ENCODE measurements around the gene IRX3.

IRX3 gene

DNA sequence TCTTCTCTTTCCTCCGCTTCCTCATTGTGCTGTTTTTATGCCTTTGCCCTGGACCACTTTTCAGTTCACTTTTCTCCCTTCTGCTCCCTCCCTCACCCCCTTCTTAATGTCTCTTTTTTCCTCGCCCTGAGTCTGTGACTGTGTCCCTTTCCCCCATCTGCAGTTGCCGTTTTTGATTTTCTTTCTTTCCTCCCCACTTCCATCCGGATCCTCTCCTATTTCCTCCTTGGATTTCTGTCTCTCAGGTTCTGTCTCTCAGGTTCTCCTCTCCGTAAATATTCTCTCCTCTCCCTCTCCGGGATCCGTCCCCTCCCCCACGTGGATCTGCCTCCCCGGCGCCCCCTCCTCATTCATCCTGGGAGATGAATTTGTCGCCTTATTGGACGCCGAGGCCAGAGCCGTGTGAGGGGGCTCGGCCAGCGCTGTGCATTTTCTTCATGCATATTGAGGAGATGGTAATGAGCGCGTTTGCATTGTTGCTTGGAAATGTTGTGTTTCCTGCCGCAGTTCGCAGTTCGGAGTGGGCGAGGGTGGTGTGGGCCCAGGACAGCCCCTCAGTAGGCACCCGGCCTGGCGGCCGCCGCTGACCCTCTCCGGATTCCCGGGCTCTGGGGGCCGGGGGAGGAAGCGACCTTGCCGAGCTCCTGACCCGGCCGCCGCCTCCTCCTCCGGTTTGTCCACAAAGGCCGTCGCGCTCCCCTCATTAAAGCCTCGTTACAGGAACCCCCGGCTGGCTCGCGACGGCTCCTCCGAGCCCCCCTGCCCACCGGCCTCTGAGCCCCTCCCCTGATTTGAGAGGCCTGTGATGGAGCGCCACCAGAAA, 4.5 kb upstream of the IRX3 start:
- DNase-seq, result no peak

GRCh38 chr16:54289945-54290832, 3.6 kb upstream of the IRX3 start:
- no peak for DNase-seq

DNA sequence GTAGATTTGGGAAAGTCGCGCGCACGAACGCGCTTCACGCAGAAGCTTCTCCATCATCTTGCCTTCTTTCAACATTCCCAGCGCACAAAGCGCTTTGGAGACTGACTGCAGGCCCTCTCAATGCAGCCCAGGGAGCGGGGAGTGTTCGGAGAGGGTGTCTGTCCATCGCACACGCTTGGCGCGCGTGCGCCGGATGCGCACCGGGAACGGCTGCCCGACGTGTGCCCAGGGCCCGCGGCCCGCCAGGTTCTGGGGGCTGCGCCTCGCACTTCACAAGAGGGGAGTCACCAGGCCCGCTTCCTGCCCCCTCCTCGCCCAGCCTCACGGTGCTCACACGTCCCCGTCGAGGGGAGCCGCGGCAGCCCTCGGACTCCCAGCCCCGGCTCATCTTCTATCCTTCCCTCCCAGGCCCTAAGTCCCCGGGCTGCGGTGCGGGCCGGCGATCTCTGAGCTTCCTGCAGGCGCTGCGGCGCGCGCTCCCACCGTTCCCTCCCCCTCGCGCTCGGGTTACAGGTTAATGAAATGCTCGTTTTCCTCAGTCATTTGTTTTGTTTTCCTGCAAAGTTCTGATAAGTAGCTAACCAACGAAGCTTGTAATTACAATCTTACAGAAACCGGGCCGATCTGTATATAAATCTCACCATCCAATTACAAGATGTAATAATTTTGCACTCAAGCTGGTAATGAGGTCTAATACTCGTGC, 2.8 kb upstream of the IRX3 start:
- peak; percentile 15 for DNase-seq

GRCh38 chr16:54288835-54289241, 2.3 kb upstream of the IRX3 start:
- no peak for DNase-seq

GRCh38 chr16:54288030-54288834, 1.6 kb upstream of the IRX3 start:
- DNase-seq, result no peak

DNA sequence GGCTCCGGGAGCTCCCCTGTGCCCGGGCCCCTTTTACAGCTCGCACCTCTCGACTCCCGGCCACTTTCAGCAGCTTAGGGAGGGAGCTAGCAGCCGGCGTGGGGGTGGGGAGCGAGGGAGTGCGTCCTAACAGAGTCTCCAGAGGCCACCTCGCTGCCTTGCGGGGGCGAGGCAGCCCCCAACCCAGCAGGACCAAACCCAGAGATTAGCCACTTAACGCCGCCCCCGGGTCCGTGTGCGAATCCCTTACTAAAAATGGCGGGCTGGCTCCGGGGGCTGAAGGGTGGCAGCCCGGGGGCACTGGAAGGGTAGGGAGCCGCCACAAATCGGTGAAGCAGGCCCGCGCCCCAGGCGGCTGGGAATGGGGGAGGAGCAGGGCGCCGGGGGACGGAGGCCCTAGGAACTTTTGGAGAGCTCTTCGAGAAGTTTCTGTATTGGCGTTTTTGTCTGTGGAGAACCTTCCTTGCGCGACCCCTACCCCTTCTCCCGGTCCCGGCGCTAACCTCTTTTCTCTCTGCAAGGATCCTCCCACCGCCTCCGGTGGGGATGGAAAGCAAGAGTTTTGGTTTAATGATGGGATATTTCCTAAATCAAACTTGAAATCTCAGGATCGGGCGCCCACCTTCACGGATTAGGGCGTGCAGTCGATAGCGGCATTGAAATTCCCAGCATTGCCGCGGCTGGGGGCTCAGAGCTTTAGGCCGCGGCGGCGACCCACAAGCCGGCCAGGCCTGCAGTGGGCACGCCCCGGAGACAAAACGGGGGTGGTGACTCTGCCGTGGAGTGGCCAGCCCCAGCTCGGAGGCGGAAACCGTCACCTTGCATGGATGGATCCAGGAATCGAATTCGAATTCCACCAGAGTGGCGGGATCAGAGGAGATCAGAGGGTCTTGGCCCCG, 793 bp upstream of the IRX3 start:
- DNase-seq, result no peak

DNA sequence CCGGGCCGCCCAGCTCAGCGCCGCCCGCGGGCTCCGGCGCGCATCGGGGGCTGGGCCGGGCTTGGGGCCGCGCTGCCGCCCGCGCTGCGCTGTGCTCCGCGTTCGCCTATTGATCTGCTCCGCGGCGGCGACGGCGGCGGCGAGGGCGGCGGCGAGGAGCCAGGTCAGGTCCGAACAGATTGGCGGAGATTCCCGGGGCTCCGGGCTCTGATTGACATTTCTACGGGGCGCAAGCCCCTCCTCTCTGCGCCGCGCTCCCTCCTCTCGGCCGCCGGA, 559 bp downstream of the IRX3 start:
- DNase-seq, result no peak

GRCh38 chr16:54285414-54286089, 1.0 kb downstream of the IRX3 start:
- peak; percentile 18 for DNase-seq

- DNase-seq, result peak; percentile 12
Measured at GRCh38 chr16:54284931-54285413, 1.6 kb downstream of the IRX3 start.

- no peak for DNase-seq
Measured at GRCh38 chr16:54284319-54284930, 2.2 kb downstream of the IRX3 start.

GRCh38 chr16:54283725-54284318, 2.8 kb downstream of the IRX3 start:
- DNase-seq, result peak; percentile 23

DNA sequence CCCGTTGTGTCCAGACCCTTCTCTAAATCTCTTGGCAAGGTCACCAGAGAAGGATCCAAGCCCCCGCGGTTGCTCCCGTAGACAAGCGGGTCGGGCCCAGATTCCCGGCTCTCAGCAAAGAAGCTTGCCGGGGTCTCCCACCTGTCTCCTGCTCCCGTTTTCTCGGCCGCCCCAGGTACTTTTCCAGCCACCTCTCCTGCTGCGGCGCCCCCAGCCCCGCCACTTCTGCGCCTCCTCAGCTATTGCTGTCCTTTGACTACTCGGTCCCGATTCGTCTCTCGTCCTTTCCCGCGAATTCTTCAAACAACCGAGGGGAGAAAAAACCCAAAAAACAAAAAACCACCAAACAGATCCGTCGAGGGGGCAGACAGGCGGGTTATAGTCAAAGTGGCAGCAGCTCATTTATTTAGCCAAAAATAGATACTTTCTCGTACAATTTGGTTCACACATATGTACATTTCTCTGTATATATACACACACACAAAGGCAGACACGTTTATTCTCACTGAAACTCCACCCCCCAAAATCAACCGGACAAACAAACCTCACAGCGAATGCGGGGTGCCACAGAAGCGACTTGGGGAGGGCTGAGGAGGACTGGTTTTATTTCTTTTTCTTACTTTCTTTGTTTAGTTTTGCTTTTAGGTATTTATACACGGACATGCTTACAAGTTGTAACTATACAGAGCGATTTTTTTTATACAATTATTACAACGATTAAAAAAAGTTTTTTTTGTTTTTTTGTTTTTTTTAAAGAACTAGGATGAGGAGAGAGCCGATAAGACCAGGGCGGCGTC, 3.5 kb downstream of the IRX3 start:
- peak; percentile 20 for DNase-seq

DNA sequence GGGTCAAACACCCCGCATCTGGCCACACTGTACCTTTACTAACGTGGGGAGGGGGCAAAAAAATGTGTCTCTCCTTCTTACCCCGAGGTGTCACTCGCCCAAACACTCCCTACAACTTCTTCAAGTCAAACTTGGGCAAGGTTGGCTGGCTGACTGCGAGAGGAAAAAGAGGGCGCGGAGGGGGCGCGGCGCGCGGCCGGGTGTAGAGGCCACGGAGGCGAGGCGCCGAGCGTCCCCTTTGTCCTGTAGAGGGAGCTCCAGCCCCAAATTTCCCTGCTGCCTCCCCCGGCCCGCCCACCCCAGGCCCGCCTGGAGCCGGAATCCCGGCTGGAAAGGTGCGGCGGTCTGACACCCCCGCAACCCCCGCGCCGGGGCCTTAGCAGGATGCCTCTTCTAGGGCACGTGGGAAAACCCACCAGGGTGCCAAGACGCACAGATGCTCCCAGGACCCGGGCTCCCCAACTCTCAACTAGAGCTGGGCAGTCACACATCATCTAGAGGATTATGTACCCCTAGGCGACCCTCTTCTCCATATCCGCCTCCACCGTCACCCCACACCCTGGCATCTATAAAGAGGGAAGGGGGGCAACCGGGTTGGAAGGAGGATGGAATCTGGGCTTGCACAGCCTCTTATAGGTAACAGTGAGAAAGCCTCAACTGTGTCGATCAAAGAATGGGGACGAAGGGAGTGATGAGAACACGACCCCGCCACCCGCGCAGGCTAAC, 4.2 kb downstream of the IRX3 start:
- DNase-seq, result peak; percentile 75

GRCh38 chr16:54281535-54282201, 4.9 kb downstream of the IRX3 start:
- no peak for DNase-seq

GRCh38 chr16:54280751-54281150, 5.8 kb downstream of the IRX3 start:
- no peak for DNase-seq

DNA sequence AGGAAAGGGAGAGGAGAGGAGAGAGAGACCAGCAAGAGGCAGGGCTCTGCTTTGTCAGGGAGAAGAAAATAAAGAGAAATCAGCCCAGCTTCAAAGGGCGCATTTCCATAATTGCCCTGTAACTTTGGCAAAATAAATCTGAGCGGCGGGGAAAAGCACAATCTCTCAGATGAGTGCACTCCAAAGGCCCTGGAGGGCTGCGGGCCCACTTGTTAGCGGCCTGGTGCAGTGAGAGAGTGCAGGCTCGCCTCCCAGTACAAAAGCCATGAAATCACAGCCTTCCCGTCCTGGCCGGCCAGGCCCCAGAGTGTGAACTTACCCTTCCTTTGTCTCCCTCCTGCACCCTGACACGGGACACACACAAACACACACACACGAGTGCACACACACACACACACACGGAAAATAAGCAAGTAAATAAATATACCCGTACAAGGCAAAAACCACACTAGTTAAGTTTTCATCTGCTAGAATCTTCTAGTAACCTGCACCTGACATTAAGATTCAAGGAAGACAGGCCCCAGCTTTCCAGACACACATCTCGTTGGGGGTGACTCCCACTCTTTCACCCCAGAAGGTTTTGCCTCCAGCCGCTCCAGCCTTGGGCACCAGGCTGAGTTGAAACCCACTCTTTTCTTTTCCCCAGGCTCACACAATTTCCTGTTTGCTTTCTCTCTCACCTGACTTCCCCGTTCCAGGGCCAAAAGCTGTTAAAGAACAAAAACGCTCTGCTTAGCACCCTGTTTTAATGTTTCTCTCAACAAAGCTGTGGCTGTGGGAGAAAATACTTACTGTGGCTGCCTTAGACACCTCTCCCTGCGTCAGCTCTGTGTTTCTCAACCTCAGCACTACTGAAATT, 8.5 kb downstream of the IRX3 start:
- DNase-seq, result no peak

- DNase-seq, result no peak
Measured at GRCh38 chr16:54275956-54276355, 10.6 kb downstream of the IRX3 start.
